Measurements from ENCODE around the gene INPP5K. TPM values are rescaled to one million over a fixed set of nuclear protein-coding genes. Genes with fewer than 3 reads are reported as not detected.

Gene INPP5K
- total RNA-seq, 4 donors from 2014 or later: 168 to 321 (median 200) TPM

GRCh38 chr17:1480747-1481465 is 35.5 kb downstream of the INPP5K start:
- TF ChIP-seq CTCF (IDR thresholded peaks at IDR 0.05; ENCODE audit: low read depth): no peak

GRCh38 chr17:1478418-1478817 is 38.0 kb downstream of the INPP5K start:
- no peak for TF ChIP-seq CTCF (IDR thresholded peaks at IDR 0.05; ENCODE audit: low read depth)

- TF ChIP-seq CTCF (IDR thresholded peaks at IDR 0.05; ENCODE audit: low read depth): no peak
Measured at GRCh38 chr17:1475321-1475854, 41.0 kb downstream of the INPP5K start.

GRCh38 chr17:1474402-1475189 is 41.8 kb downstream of the INPP5K start:
- no peak for TF ChIP-seq CTCF (IDR thresholded peaks at IDR 0.05; ENCODE audit: low read depth)

GRCh38 chr17:1473841-1474240 is 42.6 kb downstream of the INPP5K start:
- no peak for TF ChIP-seq CTCF (IDR thresholded peaks at IDR 0.05; ENCODE audit: low read depth)

GRCh38 chr17:1473170-1473569 is 43.2 kb downstream of the INPP5K start:
- no peak for TF ChIP-seq CTCF (IDR thresholded peaks at IDR 0.05; ENCODE audit: low read depth)
